RPMI7951 (cell line): Measurements from ENCODE around the gene YAP1. TPM values are rescaled to one million over a fixed set of nuclear protein-coding genes. Genes with fewer than 3 reads are reported as not detected.
A peak's percentile ranks its signal among the peaks of the same experiment; 100 is the strongest.

Experiments used
- DNase-seq: peaks from one replicate; pipeline ENCODE4 v3.0.0-alpha.2; 2012; ENCODE audit warnings: low read depth
- total RNA-seq: library from RNA; depleted of rRNA; stranded (reverse); fragments of >200 nt; shearing (Covaris generic); gene quantifications from 2 replicates; pipeline ENCODE4 v1.2.3, GENCODE V29; 2014

The YAP1 gene
- total RNA-seq, 1 experiment from 2014 or later: 72.7 TPM

GRCh38 chr11:102157219-102157618 is 47.0 kb downstream of the YAP1 start:
- DNase-seq: peak; percentile 78

GRCh38 chr11:102158164-102158735 is 48.0 kb downstream of the YAP1 start:
- peak; percentile 54 for DNase-seq

DNA sequence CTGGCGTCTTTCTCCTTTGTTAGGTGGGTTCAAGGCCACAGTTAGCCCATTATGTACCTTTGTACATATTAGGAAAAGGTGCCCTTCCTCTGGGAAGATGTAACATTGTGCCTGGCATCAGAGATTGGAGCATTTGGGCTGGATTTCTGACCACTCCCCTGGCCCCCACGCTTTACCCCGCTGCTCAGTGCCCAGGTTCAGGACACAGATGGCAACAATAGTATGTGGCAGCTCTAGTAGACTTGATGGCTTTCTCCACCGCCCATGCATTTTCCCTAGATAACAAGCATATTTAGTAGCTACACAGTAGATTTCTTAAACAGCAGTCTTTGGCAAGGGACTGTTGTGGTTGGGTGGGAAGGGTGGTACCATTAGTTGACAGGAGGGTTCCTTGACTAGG is 53.1 kb downstream of the YAP1 start:
- no peak for DNase-seq

DNA sequence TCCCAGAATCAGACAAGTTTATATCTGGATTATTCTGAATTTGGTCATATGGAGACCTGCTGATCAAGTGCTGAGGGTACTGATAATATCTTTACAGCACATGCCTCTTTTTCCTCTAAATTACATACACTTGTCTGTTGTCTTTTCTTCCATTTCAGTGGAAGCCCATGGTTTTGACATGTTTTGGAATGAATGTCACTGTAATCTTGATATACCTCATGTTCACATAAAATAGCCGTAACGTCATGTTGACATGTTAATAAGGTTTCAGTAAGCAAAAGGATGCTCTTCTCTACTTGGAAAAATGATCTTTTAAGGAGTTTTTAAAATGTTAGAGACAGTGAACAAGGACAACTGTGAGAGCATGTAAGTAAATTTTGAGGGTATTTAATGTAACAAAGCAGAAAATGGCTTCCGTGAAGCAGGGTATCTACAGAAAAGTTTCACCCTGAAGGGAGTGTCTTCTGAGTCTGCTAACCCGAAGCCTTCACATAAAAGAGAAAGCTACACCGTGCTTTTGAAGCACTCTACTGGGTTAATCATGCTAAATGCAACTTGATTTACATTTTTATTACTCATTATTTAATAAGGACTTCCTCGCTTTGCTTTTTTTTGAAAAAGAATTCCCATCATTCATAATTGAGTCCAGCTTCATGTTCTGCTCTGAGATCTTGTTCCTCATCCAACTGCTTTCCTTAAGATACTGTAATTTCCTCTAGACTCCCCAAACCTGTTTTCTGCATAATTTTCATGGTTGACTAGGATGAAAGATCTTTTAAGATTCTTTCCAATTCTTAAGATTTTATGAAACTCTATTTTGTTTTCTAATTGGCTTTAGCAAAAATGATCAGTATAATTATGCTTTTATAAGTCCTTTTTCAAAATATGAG is 56.2 kb downstream of the YAP1 start:
- no peak for DNase-seq

DNA sequence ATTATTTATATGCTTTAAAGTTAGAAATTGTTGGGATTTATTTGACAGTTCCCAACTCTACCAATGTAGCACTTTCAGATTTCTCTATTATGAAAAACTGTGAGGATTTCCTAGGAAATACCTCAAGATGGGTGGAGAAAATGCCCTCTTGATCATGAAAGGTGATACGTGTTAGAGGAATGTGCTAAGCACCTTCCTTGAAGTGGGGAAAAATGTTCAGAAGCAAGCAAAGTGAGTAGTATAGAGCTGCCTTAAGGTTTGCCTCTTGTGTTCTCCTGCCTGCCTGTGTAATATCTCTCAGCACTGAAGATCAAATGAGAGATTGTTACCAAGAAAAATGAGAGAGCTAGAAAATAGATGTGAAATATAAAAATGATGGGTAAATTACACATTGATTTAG is 58.2 kb downstream of the YAP1 start:
- no peak for DNase-seq

DNA sequence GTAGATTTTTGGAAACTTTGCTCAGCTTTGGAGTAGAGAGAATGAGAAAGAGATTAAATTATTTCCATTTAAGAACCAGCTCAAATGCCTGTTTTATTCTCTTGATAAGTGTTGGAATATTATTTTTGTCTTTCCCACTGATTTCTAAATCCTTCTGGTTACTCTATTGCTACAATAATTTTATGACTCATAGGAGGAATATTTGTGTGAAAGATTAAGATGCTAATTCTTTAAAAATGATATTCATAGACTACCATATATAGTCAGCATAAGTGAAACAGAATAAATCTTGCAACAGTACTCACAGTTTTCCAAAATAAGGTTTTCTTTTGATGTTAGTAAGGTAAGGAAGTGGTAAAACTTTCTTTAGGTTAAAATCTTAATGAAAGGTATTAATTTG is 60.9 kb downstream of the YAP1 start:
- peak; percentile 30 for DNase-seq

DNA sequence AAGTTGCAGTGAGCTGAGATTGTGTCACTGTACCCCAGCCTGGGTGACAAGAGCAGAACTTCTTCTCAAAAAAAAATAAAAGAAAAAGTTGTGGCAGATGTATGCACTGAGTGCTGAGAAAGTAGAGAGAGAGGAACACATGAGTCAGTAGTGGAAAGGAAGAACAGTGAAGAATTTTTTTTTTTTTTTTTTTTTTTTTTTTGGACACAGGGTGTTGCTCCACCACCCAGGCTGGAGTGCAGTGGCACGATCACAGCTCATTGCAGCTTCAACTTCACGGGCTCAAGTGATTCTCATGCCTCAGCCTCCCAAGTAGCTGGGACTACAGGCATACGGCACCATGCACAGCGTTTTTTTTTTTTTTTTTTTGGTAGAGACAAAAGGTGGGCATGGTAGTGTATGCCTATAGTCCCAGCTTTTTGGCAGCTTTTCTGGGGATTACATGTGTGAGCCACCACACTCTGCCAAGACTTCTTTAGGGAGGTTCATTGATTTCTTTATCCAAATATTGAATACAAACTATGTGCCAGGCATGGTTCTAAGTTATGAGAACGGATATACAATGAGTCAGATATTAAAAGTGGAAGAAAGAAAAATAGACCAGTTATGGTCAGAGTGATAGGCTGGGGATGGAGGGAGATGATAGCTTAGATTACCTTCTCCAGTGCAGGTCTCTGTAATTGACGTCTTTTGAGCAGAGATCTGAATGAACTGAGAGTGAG is 62.0 kb downstream of the YAP1 start:
- DNase-seq: peak; percentile 67

GRCh38 chr11:102177126-102177525 is 66.9 kb downstream of the YAP1 start:
- DNase-seq: no peak

DNA sequence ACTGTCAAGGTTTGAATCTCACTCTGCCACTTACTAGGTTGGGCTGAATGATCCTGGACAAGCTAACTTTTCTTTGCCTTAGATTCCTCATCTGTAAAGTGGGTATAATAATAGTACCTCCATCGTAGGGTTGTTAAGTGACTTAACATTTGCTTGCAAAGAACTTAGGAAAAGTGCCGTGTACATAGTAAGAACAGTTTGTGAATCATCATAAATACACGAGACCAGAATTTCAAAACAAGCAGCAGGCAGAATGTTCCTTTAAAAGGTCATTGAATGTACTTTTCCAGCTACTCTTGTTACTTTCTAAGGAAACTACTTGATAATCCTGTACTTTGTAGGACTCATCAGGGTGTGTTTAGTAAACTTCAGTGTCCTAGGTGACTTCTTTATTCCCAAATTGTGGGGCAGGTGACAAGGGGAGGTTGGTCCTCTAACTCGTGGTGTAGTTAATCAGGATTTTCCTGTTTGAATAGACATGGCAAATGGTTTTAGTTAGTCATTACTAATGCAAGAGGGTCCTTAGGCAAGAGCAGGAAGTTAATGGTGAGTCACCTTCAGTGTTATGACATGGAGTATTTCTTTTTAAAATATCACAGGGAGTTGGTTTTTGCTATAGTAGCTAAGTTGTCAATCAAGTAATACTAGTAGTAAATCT is 67.9 kb downstream of the YAP1 start:
- peak; percentile 87 for DNase-seq

GRCh38 chr11:102179371-102179770 is 69.1 kb downstream of the YAP1 start:
- DNase-seq: no peak

- DNase-seq: no peak
Observed at GRCh38 chr11:102184269-102184987, 74.2 kb downstream of the YAP1 start.

- DNase-seq: peak; percentile 81
Observed at GRCh38 chr11:102186551-102187191, 76.4 kb downstream of the YAP1 start.

- DNase-seq: peak; percentile 87
Observed at GRCh38 chr11:102187416-102188151, 77.3 kb downstream of the YAP1 start.

DNA sequence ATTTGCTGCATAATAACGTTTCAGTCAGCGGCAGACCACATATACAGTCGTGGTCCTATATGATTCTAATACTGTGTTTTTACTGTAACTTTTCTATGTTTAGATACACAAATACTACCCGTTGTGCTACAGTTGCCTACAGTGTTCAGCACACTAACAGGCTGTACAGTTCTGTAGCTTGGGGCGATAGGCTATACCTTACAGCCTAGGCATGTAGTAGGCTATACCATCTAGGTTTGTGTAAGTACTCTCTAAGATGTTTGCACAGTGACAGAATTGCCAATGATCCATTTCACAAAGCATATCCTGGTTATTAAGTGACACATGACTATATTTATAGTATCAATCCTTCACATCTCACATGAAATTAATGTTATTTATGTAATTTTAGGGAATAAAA is 78.2 kb downstream of the YAP1 start:
- DNase-seq: no peak

DNA sequence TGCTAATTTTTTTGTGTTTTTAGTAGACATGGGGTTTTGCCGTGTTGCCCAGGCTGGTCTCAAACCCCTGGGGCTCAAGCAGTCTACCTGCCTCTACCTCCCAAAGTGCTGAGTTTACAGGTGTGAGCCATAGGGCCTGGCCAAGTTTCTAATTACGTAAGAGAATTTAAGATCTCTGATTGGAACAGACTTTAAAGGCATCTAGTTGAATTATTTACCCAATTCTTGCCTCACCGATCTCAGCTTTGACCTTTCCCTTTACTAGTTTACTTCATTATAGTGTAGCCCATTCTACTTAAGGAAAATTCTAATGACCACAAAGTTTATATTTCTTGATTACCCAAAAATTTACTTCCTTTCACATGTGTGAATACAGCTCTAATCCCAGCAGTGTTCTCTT is 81.6 kb downstream of the YAP1 start:
- DNase-seq: no peak

DNA sequence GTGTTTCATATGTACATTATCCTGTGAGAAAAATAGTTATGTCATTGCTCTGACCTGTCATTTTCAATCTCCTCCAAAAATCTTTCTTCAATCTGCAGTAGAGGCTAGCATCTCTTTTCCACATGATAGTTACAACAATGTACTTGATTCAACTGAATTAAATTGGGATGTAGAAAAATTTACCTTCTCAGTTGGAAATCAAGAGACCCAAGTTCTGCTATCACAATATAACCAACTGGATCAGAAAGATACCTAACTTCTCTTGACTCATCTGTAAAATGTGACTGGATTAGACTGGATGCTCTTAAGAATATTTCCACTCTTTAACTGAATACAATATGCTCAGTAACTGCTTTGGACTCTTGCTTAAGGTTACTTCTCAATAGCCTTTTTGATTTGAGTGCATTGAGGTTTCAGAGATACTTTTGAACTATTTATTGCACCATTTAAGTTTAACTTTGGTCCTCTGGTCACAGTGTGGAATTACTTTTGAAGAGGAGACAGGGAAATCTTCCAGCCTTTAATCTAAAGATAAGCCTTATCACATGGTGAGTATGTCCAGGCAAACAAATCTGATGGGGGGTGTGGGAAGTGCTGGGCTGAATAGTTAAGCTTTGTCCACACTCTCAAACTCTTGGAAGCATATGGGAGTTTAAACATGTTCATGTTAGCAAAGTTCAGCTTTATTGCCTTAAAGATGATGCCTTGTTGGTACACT is 82.3 kb downstream of the YAP1 start:
- no peak for DNase-seq

GRCh38 chr11:102194257-102194656 is 84.0 kb downstream of the YAP1 start:
- no peak for DNase-seq

DNA sequence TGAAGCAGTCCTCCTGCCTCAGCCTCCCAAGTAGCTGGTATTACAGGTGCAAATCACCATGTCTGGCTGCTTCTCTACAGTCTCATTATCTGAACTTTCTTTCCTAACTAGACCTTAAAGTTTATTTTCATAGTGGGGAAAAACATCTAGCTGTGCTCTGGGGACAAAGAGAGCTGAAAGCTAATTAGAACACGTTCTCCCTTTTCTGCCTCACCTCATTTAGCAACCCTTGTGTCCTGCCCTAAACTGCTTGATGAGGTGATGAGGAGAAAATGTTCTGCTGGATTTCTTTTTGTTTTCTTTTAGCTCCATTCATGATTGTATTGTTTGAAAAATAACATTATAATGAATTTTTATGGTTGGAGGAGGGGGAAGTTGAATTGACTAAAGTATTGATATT is 84.7 kb downstream of the YAP1 start:
- no peak for DNase-seq

GRCh38 chr11:102196351-102196750 is 86.1 kb downstream of the YAP1 start:
- DNase-seq: no peak

DNA sequence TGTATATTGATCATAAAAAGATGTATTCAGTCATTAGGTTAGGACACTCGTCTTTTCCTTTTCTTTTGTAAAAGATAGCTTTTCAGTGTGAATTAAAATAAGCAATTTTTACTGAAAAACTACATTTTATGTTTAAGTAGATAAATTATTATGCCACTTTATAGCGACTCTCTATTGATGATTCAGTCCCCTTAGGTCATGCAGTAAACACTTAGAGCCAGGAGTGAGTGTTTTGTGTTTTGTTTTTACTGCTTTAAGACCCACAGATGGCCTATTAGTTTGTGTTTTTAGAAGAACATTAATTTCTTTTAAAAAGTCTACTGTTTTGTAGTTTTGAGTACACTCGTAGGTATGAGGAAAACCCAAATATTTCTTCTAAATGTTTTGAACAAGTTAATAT is 86.6 kb downstream of the YAP1 start:
- no peak for DNase-seq
